Measurements from ENCODE around the gene FMNL2.

DNA sequence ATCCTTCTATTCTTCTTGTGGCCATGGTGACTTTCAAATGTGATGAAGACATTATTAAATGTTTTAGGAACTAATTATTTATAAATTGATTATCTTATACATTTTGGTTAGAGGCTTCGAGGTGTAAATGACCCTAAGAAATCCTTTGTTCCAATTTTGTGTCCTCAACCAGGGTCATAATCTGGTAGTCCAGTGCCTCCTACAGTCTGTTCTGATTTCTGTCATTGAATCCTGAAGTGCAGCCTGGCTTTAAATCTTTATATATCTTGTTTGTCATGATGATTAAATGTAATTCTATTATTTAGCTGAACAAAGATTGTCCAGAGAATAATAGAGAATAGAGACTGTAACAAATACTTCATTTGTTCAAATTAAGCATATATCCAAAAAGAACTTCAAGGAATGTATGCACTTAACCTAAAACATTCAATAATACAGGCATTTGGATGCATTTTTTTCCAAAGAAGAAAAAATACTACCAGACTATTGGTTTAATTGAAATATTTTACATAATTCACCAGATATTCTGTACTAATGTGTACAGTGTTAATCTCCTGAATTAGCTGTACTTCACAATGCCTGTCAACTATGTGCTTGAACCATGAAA, 292.5 kb downstream of the FMNL2 start:
- TF ChIP-seq PKNOX1 (IDR thresholded peaks at IDR 0.05) = no peak
- TF ChIP-seq L3MBTL2 (conservative IDR thresholded peaks at IDR 0.05) = no peak
- TF ChIP-seq HDGF (IDR thresholded peaks at IDR 0.05; ENCODE audit: borderline replicate concordance) = no peak
- no peak for TF ChIP-seq CTBP1 (IDR thresholded peaks at IDR 0.05; ENCODE audit: borderline replicate concordance)
- TF ChIP-seq ELF4 (IDR thresholded peaks at IDR 0.05) = no peak
- TF ChIP-seq SUZ12 (IDR thresholded peaks at IDR 0.05) = no peak
- no peak for TF ChIP-seq SP1 (IDR thresholded peaks at IDR 0.05)
- no peak for TF ChIP-seq FOXM1 (IDR thresholded peaks at IDR 0.05; ENCODE audit: borderline replicate concordance)
- TF ChIP-seq BHLHE40 (IDR thresholded peaks at IDR 0.05; ENCODE audit: borderline replicate concordance) = no peak
- no peak for TF ChIP-seq ARNT (IDR thresholded peaks at IDR 0.05)

Measured in HEK293T (cell line).